ENCODE data around the gene BRD1. TPM values are rescaled to one million over a fixed set of nuclear protein-coding genes. Genes with fewer than 3 reads are reported as not detected.

The BRD1 gene
- total RNA-seq, 2 experiments from 2014 or later: 22.7 to 23.2 TPM

GRCh38 chr22:49847751-49848689 lies 20.3 kb upstream of the BRD1 start:
- no peak for DNase-seq
- H3K4me1 Mint-ChIP-seq: peaks cover 4% of the 10 kb centered on the region
- peak overlapping the region; percentile 18 for H3K4me3 Mint-ChIP-seq
- no peaks in the 10 kb centered on the region for H3K9me3 Mint-ChIP-seq
- peaks cover 25% of the 10 kb centered on the region for H3K27me3 Mint-ChIP-seq
- H3K27ac Mint-ChIP-seq: no peak overlapping the region
- H3K36me3 Mint-ChIP-seq: no peaks in the 10 kb centered on the region

DNA sequence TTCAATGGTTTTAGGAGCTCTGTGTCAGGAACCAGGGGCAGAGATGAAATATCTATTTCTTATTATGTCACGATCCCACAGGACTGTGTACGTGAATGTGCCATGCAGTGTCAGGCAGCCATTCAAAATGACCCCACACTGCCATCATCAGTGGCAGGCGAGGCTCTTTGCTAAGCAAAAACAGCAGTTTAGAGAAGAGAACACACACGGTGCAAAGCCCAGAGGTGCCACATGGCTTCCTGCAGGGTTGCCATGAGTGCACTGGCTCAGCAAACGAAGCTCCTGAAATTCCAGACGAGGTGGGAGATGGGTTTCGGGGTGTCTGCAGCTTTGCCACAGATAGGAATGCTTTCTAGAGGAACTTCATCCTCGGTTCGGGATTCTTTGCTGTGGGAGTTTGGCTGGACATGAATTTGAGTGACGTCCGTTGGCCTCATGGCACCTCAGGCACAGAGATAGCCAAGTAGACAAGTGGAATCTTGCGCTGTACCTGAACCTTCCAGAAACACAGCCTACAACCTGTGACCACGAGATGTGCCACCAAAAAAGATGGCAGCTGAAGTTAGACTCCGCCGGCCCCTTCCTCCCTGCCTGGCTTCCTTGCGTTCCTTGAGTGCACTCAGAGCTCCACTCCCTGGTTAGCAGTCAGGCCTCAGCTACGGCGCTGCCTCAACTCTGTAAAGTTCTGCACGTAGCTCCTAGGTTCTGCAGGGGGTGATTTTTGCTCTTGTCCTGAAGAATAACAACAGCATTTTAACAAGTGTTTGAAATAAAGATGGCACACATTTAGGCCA lies 18.2 kb upstream of the BRD1 start:
- H3K27ac Mint-ChIP-seq: no peak overlapping the region
- no peak for DNase-seq
- H3K36me3 Mint-ChIP-seq: no peaks in the 10 kb centered on the region
- peaks cover 2% of the 10 kb centered on the region for H3K4me1 Mint-ChIP-seq
- H3K27me3 Mint-ChIP-seq: peaks cover 20% of the 10 kb centered on the region
- H3K4me3 Mint-ChIP-seq: no peak overlapping the region
- no peaks in the 10 kb centered on the region for H3K9me3 Mint-ChIP-seq

GRCh38 chr22:49845241-49845640 lies 17.6 kb upstream of the BRD1 start:
- no peaks in the 10 kb centered on the region for H3K9me3 Mint-ChIP-seq
- no peak overlapping the region for H3K4me3 Mint-ChIP-seq
- H3K27me3 Mint-ChIP-seq: peaks cover 14% of the 10 kb centered on the region
- DNase-seq: no peak
- no peaks in the 10 kb centered on the region for H3K36me3 Mint-ChIP-seq
- H3K4me1 Mint-ChIP-seq: peaks cover 6% of the 10 kb centered on the region
- H3K27ac Mint-ChIP-seq: no peak overlapping the region

GRCh38 chr22:49838771-49839717 lies 11.4 kb upstream of the BRD1 start:
- Mint-ChIP-seq H3K4me1 (peaks cover 25% of the 10 kb centered on the region), H3K4me3 (peak overlapping the region; percentile 72), H3K27me3 (no peaks in the 10 kb centered on the region), H3K27ac (peak overlapping the region; percentile 91), H3K9me3 (no peaks in the 10 kb centered on the region), H3K36me3 (no peaks in the 10 kb centered on the region)
- peak; percentile 88 for DNase-seq

GRCh38 chr22:49833340-49834007 lies 5.8 kb upstream of the BRD1 start:
- H3K27me3 Mint-ChIP-seq: no peaks in the 10 kb centered on the region
- no peak overlapping the region for H3K27ac Mint-ChIP-seq
- H3K36me3 Mint-ChIP-seq: no peaks in the 10 kb centered on the region
- peaks cover 15% of the 10 kb centered on the region for H3K4me1 Mint-ChIP-seq
- H3K9me3 Mint-ChIP-seq: peaks cover 2% of the 10 kb centered on the region
- DNase-seq: no peak
- no peak overlapping the region for H3K4me3 Mint-ChIP-seq

GRCh38 chr22:49829044-49829853 lies 1.6 kb upstream of the BRD1 start:
- no peaks in the 10 kb centered on the region for H3K27me3 Mint-ChIP-seq

DNA sequence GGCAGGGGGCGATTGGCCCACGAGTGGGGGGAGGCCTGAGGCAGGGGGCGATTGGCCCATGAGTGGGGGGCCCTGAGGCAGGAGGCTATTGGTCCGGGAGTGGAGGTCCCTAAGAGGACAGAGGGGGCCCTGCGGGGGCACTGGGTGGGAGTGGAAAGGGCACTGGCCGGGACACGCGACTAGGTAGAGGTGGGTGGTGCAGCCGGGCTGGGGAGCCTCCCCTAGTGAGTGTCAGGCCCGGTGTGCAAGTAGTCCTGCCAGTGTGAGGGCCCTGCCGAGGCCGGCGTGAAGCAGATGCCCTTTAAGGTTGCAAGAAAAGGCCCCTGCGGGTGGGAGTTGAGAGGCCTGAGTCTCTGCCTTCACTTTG lies 909 bp upstream of the BRD1 start:
- DNase-seq: no peak
- H3K9me3 Mint-ChIP-seq: peaks cover 2% of the 10 kb centered on the region
- H3K27ac Mint-ChIP-seq: peak overlapping the region; percentile 48
- H3K4me1 Mint-ChIP-seq: peaks cover 30% of the 10 kb centered on the region
- no peaks in the 10 kb centered on the region for H3K27me3 Mint-ChIP-seq
- H3K36me3 Mint-ChIP-seq: peaks cover 13% of the 10 kb centered on the region
- peak overlapping the region; percentile 54 for H3K4me3 Mint-ChIP-seq

More at GRCh38 chr22:49829044-49829853, 1.6 kb upstream of the BRD1 start:
- Mint-ChIP-seq H3K4me3 (peak overlapping the region; percentile 14), H3K36me3 (peaks cover 6% of the 10 kb centered on the region), H3K4me1 (peaks cover 24% of the 10 kb centered on the region), H3K27ac (peak overlapping the region; percentile 77), H3K9me3 (peaks cover 2% of the 10 kb centered on the region)
- no peak for DNase-seq

- H3K27me3 Mint-ChIP-seq: no peaks in the 10 kb centered on the region
- peaks cover 14% of the 10 kb centered on the region for H3K36me3 Mint-ChIP-seq
- peak; percentile 45 for DNase-seq
- H3K9me3 Mint-ChIP-seq: peaks cover 2% of the 10 kb centered on the region
- peak overlapping the region; percentile 32 for H3K4me3 Mint-ChIP-seq
- H3K27ac Mint-ChIP-seq: no peak overlapping the region
- peaks cover 33% of the 10 kb centered on the region for H3K4me1 Mint-ChIP-seq
Measured at GRCh38 chr22:49827271-49827852, 311 bp downstream of the BRD1 start.

- peak; percentile 50 for DNase-seq
- peaks cover 17% of the 10 kb centered on the region for H3K36me3 Mint-ChIP-seq
- H3K9me3 Mint-ChIP-seq: peaks cover 2% of the 10 kb centered on the region
- no peaks in the 10 kb centered on the region for H3K27me3 Mint-ChIP-seq
- H3K4me3 Mint-ChIP-seq: peak overlapping the region; percentile 93
- peak overlapping the region; percentile 92 for H3K27ac Mint-ChIP-seq
- H3K4me1 Mint-ChIP-seq: peaks cover 36% of the 10 kb centered on the region
Measured at GRCh38 chr22:49826603-49827270, 936 bp downstream of the BRD1 start.

- H3K4me1 Mint-ChIP-seq: peaks cover 36% of the 10 kb centered on the region
- H3K36me3 Mint-ChIP-seq: peaks cover 18% of the 10 kb centered on the region
- H3K27ac Mint-ChIP-seq: peak overlapping the region; percentile 92
- peak overlapping the region; percentile 93 for H3K4me3 Mint-ChIP-seq
- H3K9me3 Mint-ChIP-seq: peaks cover 2% of the 10 kb centered on the region
- no peaks in the 10 kb centered on the region for H3K27me3 Mint-ChIP-seq
- DNase-seq: peak; percentile 78
Measured at GRCh38 chr22:49825944-49826602, 1.6 kb downstream of the BRD1 start.

GRCh38 chr22:49825436-49825835 lies 2.2 kb downstream of the BRD1 start:
- no peaks in the 10 kb centered on the region for H3K27me3 Mint-ChIP-seq
- peak overlapping the region; percentile 93 for H3K4me3 Mint-ChIP-seq
- H3K4me1 Mint-ChIP-seq: peaks cover 39% of the 10 kb centered on the region
- peaks cover 2% of the 10 kb centered on the region for H3K9me3 Mint-ChIP-seq
- peak overlapping the region; percentile 92 for H3K27ac Mint-ChIP-seq
- H3K36me3 Mint-ChIP-seq: peaks cover 23% of the 10 kb centered on the region
- no peak for DNase-seq

- DNase-seq: no peak
- peak overlapping the region; percentile 34 for H3K27ac Mint-ChIP-seq
Measured at GRCh38 chr22:49824936-49825335, 2.7 kb downstream of the BRD1 start.

More at GRCh38 chr22:49824936-49825335, 2.7 kb downstream of the BRD1 start:
- H3K4me3 Mint-ChIP-seq: no peak overlapping the region
- H3K36me3 Mint-ChIP-seq: peaks cover 27% of the 10 kb centered on the region
- peaks cover 2% of the 10 kb centered on the region for H3K9me3 Mint-ChIP-seq
- peaks cover 39% of the 10 kb centered on the region for H3K4me1 Mint-ChIP-seq
- no peaks in the 10 kb centered on the region for H3K27me3 Mint-ChIP-seq

All from activated naive CD8-positive, alpha-beta T cell treated with anti-CD3 and anti-CD28 coated beads for 36 hours (primary cell).